ENCODE data around the gene EZR.
"Not testable (repeated sequence)": the region's sequence is repeated elsewhere in the genome, so short reads cannot be mapped to it uniquely, and the experiment has no call there.

EZR gene

GRCh38 chr6:158841358-158841757 lies 22.2 kb upstream of the EZR start:
- DNase-seq (ENCODE audit: low read depth in 2 of 2) = no peak

DNA sequence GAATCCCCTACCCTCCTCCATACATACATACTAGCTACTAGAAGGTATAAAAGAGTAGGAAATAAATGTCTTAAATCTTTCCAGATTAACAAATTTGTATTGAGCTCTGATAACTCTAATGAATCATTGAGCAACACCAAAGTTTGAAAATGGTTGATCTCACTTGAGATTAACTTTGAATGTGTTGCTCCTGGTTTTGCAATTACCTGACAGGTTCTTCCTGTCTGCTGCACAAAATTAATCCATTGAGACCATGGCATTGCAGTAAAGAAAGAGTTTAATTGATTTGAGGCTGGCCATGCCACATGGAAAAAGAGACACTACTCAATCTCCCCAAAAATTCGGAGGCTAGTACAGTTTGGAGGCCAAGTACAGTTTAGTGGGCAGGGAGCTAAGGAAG lies 21.3 kb upstream of the EZR start:
- DNase-seq (ENCODE audit: low read depth in 2 of 2) = no peak

DNA sequence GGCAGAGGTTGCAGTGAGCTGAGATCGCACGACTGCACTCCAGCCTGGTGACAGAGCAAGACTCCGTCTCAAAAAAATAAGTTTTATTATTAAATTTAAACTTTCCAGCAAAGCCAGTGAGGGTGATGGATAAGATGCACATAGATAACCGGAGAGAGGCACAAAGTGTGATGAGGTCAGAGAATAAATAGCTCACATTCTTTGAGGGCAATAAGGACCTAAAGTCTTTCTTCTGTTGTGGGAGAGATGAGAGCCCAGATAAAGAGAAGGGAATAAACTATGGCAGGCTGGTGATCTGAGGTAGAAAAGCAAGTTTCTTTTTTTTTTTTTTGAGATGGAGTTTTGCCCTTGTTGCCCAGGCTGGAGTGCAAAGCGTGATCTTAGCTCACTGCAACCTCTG lies 20.6 kb upstream of the EZR start:
- no peak for DNase-seq (ENCODE audit: low read depth in 2 of 2)

GRCh38 chr6:158838790-158839189 lies 19.6 kb upstream of the EZR start:
- DNase-seq (ENCODE audit: low read depth in 2 of 2) = not testable (repeated sequence)

DNA sequence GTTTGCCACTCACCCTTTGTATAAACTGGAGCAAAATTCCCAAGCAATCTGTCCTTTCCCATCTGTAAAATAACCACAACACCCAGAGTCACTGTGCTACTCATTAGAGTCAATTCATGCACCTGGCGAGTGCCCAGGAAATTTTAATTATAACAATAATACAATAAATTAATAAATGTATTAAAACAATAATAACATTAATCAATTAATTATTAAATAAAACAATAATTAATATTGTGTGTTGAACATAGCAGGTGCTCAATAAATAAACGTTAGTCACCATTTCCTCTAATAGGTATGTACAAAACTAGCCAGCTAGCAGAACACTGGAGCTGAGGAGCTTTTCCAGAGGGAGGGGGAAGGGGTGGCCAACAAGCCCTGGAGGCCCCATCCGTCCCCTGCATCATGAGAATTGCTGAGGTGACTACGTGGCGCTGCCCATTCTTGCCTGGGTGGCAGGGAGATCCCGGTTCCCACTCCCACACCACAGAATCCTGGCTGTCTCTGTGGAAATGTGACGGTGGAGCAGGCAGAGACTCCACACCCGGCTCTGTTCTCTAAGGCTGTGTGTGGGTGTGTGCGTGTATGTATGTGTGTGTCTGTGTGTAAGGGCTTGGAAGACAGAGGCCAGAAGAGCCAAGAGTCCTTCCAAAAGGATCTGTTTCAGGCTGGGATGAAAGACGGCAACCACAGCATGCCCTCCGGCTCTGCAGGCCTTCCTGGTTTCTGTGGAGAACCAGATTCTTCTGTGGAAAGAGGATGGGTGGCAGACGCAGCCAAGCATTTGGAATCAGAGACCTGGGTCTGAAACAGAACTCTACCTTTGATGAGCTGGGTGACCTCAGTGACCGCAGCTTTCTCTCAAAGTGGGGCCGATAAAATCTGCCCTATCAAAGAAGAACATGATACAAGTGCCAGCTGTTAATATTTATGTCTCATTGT lies 18.8 kb upstream of the EZR start:
- DNase-seq (ENCODE audit: low read depth in 2 of 2) = no peak

- no peak for DNase-seq (ENCODE audit: low read depth in 2 of 2)
These were observed 17.6 kb upstream of the EZR start for GRCh38 chr6:158836625-158837311.

DNA sequence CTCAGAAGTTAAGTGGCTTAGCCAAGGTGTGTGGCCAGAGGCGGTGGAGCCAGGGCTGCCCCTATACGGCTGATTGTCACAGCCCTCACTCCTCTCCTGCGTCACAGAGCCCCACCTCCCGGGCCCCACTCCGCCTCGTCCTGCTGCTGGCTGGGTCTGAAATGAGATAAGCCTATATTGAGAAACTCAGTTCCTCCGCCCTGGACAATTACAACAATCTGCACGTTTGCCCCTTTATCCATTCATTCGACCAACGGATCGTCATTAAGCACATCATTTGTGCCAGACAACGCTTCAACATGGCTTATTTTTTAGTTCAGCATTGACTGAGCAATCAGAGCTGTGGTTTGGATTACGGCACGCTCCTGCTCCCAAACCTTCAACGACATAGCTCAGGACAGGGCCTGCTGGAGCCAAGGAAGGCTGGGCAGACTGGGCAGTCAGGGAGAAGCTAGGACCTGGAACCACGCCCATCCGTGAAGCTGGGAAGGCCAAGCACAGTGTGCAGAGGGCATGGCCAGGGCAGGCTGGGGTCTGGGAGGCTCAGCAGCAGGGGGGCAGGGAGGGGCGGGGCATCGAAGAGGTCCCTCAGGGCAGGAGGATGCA lies 16.6 kb upstream of the EZR start:
- no peak for DNase-seq (ENCODE audit: low read depth in 2 of 2)

GRCh38 chr6:158834675-158835385 lies 15.7 kb upstream of the EZR start:
- no peak for DNase-seq (ENCODE audit: low read depth in 2 of 2)

DNA sequence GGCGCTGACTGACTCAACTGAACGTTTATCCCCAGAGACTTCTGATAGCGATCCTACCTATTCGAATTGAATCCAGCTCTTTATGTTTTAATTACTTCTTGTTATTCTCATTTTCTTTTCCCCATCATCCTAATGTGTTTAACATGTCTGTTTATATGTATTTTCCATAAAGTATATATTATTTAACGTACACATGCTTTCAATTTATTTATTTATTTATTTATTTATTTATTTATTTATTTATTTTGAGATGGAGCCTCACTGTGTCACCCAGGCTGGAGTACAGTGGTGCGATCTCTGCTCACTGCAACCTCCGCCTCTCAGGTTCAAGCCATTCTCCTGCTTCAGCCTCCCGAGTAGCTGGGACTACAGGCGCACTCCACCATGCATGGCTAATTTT lies 13.6 kb upstream of the EZR start:
- DNase-seq (ENCODE audit: low read depth in 2 of 2) = not testable (repeated sequence)

DNA sequence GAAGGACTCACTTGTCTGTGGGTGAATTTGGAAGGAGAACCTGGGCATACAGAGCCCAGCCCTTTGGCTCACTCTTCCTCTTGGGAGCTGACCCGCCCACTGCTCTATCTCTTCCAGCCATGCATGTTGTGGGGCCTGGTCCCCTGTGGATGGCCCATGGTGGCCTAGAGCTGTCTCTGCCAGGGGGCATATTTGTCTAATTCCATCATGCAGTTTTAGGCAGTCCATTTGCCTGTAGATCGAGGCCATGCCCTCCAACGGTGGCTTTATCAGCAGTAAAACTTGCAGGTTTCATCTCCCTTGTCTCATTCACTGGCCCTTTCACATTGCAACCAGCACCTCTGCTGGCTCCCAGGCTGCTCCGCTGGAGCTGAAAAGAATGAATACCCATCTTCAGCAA lies 12.9 kb upstream of the EZR start:
- no peak for DNase-seq (ENCODE audit: low read depth in 2 of 2)

GRCh38 chr6:158831571-158831970 lies 12.4 kb upstream of the EZR start:
- no peak for DNase-seq (ENCODE audit: low read depth in 2 of 2)

DNA sequence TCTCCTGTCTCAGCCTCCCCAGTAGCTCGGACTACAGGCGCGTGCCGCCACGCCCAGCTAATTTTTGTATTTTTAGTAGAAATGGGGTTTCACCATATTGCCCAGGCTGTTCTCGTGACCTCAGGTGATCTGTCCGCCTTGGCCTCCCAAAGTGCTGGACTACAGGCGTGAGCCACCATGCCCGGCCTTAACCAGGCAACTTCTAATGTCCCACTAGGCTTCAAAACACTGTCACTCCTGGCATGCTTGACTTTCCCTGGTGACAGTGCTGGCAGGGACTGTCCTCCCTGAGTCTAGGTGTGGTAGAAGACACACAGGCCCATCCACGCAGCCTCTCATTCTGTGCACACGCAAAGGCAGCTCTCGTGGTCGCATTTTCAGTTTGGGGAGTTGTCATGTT lies 11.6 kb upstream of the EZR start:
- DNase-seq (ENCODE audit: low read depth in 2 of 2) = no peak

- no peak for DNase-seq (ENCODE audit: low read depth in 2 of 2)
These were observed 9.6 kb upstream of the EZR start for GRCh38 chr6:158828807-158829206.

DNA sequence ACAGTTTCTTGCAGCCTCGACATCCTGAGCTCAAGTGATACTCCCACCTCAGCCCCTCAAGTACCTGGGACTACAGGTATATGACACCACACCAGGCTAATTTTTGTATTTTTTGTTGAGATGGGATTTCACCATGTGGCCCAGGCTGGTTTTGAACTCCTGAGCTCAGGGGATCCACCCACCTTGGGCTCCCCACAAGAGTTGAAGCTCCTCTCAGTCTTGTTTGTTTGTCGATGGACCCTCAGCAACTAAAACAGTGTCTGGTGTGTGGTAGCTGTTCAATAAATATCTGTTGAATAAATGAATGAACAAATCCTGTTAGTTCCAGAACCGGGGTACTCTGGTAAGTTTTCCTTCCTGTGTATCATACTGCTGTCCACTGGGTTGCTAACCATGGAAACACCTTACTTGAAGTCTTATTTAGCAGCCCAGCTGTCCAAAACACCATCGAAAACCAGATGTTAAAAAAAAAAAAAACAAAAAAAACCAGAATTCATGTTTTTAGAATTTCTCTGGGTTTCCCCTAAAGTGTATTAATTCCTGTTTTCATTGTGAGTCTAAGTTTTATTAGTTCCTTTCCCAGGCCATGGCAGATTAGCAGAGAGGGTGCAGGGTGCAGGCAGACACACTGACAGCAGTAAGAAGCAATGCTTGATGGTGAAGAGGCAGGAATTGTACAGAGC lies 7.8 kb upstream of the EZR start:
- DNase-seq (ENCODE audit: low read depth in 2 of 2) = no peak

GRCh38 chr6:158825951-158826306 lies 6.8 kb upstream of the EZR start:
- no peak for DNase-seq (ENCODE audit: low read depth in 2 of 2)

DNA sequence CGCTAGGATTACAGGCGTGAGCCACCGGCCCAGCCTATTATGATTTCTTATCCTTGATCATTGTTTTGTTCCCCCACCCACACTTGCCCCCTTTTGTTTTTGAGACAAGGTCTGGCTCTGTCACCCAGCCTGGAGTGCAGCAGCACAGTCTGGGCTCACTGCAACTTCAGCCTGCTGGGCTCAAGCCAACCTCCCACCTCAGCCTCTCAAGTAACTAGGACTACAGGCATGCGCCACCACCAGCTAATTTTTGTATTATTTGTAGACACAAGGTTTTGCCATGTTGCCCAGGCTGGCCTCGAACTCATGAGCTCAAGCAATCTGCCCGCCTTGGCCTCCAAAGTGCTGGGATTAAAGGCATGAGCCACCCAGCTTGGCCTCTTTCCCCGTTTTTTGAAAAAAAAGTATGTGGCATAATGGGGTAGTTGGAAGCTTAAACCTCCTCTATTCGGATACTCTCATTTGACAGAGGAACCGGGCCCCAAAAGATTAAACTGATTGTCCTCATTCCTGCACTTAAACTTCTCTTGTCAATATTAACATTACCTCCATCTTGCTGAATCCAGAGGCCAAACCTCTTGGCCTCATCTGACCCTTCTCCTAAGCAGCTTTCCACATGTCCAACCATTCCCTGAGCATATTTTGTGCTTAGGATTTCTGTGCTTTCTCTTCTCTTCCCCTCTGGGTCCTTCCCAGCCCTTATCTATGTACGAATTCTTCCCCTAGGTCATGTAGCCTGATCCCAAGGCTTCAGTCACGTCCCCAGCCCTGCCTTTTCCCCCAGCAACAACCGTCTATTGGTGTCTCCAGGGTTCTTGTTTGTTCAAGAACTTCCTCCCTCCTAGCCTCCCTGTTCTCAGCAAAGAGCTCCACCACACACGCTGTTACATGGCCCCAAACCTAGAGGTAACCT lies 6.1 kb upstream of the EZR start:
- no peak for DNase-seq (ENCODE audit: low read depth in 2 of 2)

DNA sequence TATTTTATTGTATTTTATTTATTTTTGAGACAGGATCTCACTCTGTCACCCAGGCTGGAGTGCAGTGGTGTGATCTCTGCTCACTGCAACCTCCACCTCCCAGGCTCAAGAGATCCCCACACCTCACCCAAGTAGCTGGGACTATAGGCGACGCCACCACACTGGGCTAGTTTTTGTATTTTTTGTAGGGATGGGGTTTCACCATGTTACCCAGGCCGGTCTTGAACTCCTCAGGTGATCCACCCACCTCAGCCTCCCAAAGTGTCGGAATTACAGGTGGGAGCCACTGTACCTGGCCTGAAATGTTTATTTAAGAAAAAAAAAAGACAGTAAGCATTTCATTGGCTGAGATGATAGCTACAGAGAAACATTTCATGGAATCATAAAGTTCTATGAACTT lies 4.4 kb upstream of the EZR start:
- not testable (repeated sequence) for DNase-seq (ENCODE audit: low read depth in 2 of 2)

DNA sequence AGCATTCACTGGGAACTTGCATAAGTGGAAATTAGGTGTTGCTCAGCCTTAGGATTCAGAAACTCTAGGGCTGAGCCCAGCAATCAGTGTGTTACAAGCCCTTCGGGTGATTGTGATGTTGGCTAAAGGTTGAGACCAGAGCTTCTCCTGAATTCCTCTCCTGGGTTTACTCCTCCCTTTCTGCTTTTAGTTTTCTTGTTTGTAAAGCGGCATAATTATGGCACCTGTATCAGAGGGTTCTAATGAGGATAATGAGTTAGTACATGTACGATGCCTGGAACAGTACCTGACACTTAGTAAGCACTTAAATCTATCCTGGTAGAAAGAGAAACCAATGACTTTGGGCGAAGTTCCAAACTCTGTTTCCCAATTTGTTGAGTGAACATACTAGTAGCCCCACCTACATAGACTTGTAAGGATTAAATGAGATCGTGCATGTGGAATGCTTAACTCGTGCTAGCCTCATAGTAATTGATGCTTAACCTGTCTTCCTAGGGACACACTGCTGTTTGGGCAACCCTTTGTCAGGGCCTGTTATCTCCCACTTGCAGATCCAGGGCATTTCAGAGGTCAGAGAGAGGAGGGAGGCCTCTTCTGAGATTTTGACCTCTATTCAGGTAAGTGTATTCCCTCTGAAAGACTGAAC lies 932 bp upstream of the EZR start:
- no peak for DNase-seq (ENCODE audit: low read depth in 2 of 2)

GRCh38 chr6:158818581-158819212 lies 471 bp downstream of the EZR start:
- DNase-seq (ENCODE audit: low read depth in 2 of 2) = peak; percentile 40 to 47
